Hematopoietic multipotent progenitor cell treated with erythropoietin and hydrocortisone succinate and interleukin-3 and kit ligand, for 8 days (in vitro differentiated cells): ENCODE results near the gene KLF11.
"Not testable (repeated sequence)": the region's sequence is repeated elsewhere in the genome, so short reads cannot be mapped to it uniquely, and the experiment has no call there.

Experiments used
- DNase-seq: peaks from one replicate; pipeline ENCODE4 v3.0.0-alpha.2; 2015

The KLF11 gene

GRCh38 chr2:10009811-10010781, 33.3 kb upstream of the KLF11 start:
- DNase-seq, result no peak

GRCh38 chr2:10010861-10011605, 32.3 kb upstream of the KLF11 start:
- not testable (repeated sequence) for DNase-seq

- not testable (repeated sequence) for DNase-seq
These were observed 31.6 kb upstream of the KLF11 start for GRCh38 chr2:10011606-10012325.

GRCh38 chr2:10012366-10012962, 30.9 kb upstream of the KLF11 start:
- not testable (repeated sequence) for DNase-seq

- no peak for DNase-seq
These were observed 30.3 kb upstream of the KLF11 start for GRCh38 chr2:10012963-10013461.

- not testable (repeated sequence) for DNase-seq
These were observed 29.5 kb upstream of the KLF11 start for GRCh38 chr2:10013651-10014417.

- DNase-seq, result no peak
These were observed 28.7 kb upstream of the KLF11 start for GRCh38 chr2:10014418-10015190.

- DNase-seq, result not testable (repeated sequence)
These were observed 27.9 kb upstream of the KLF11 start for GRCh38 chr2:10015376-10015989.

GRCh38 chr2:10016001-10016801, 27.1 kb upstream of the KLF11 start:
- DNase-seq, result no peak

- DNase-seq, result no peak
These were observed 26.5 kb upstream of the KLF11 start for GRCh38 chr2:10016802-10017258.

- DNase-seq, result no peak
These were observed 25.9 kb upstream of the KLF11 start for GRCh38 chr2:10017313-10017941.

- DNase-seq, result no peak
These were observed 24.2 kb upstream of the KLF11 start for GRCh38 chr2:10019174-10019573.

- no peak for DNase-seq
These were observed 23.5 kb upstream of the KLF11 start for GRCh38 chr2:10019602-10020400.

- DNase-seq, result no peak
These were observed 21.3 kb upstream of the KLF11 start for GRCh38 chr2:10022041-10022421.

GRCh38 chr2:10022445-10022844, 20.9 kb upstream of the KLF11 start:
- no peak for DNase-seq

- no peak for DNase-seq
These were observed 20.2 kb upstream of the KLF11 start for GRCh38 chr2:10022966-10023662.

GRCh38 chr2:10026940-10027569, 16.3 kb upstream of the KLF11 start:
- no peak for DNase-seq
